ENCODE measurements around the gene ABHD12B. TPM values are rescaled to one million over a fixed set of nuclear protein-coding genes. Genes with fewer than 3 reads are reported as not detected.

The ABHD12B gene
- total and polyA plus RNA-seq, 9 of the 15 experiments (the other 6 are each of a cell fraction or from before 2014, with no cell fraction given), result not detected

- Histone ChIP-seq H3K36me3 (ENCODE audit: control insufficient read depth, insufficient read depth, low read length) (no peaks in the 10 kb centered on the region), H3K79me2 (ENCODE audit: control insufficient read depth, insufficient read depth, low read length) (no peaks in the 10 kb centered on the region), H3K9ac (ENCODE audit: insufficient read depth in 1 of 2, low read depth in 2 of 2, low read length in 2 of 2) (peak overlapping the region in 1 of 2 experiments; percentile 91; a peak in 3 of 4 replicates), H3K4me3 (peak overlapping the region; percentile 58), H2AFZ (ENCODE audit: low read depth, low read length) (peak overlapping the region; percentile 77), H4K20me1 (replicated peaks; ENCODE audit: control insufficient read depth, insufficient read depth, low read length) (peaks cover 5% of the 10 kb centered on the region; the same call in 1 of the 2 replicates), H3K4me1 (replicated peaks in 1 of 2; ENCODE audit: control insufficient read depth in 2 of 2, insufficient read depth in 2 of 2, low read length in 2 of 2) (peaks cover 0 to 19% of the 10 kb centered on the region in 2 experiments; a peak in 3 of 5 replicates), H3K9me3 (replicated peaks; ENCODE audit: control insufficient read depth, insufficient read depth, low read depth, low read length) (no peaks in the 10 kb centered on the region), H3K9me1 (ENCODE audit: control insufficient read depth, insufficient read depth, low read length) (no peaks in the 10 kb centered on the region), H3K4me2 (ENCODE audit: insufficient read depth, low read length) (peak overlapping the region; percentile 52; the same call in 1 of the 2 replicates), H3K27ac (ENCODE audit: extremely low read depth, low read depth, low read length) (no peak overlapping the region), H3K27me3 (ENCODE audit: control insufficient read depth in 2 of 2, insufficient read depth in 2 of 2, low read length in 2 of 2) (peaks cover 7 to 18% of the 10 kb centered on the region in 2 experiments; a peak in 3 of 5 replicates)
- no TSS peak for BruUV-seq (replicated peaks)
- peak; percentile 17 for ATAC-seq
- peak; percentile 37 for TF ChIP-seq EGR1 (conservative IDR thresholded peaks at IDR 0.05)
- 0 out of 4 replicates have a peak, but pooled peaks have one; percentile 58 to 66 for TF ChIP-seq UBTF (IDR thresholded peaks at IDR 0.05; ENCODE audit: borderline replicate concordance in 1 of 2, low read depth in 2 of 2, low read length in 2 of 2)
- peak; percentile 21; the same call in 1 of the 2 replicates for TF ChIP-seq CXXC5 (CRISPR knock-in tag; IDR thresholded peaks at IDR 0.05)
- no peak for TF ChIP-seq BRD4 (IDR thresholded peaks at IDR 0.05)
- peak; percentile 31 for TF ChIP-seq RBBP5 (IDR thresholded peaks at IDR 0.05; ENCODE audit: borderline replicate concordance, insufficient read depth, low read length, poor library complexity, severe bottlenecking)
- 0 out of 2 replicates have a peak, but pooled peaks have one; percentile 38 for TF ChIP-seq GTF2E2 (tag; IDR thresholded peaks at IDR 0.05)
- no peak for TF ChIP-seq POLR2AphosphoS5 (IDR thresholded peaks at IDR 0.05; ENCODE audit: control insufficient read depth, insufficient read depth, low read depth, low read length)
- no peak for TF ChIP-seq THAP12 (CRISPR knock-in tag; IDR thresholded peaks at IDR 0.05)
- in situ Hi-C loops (cut with MboI), result no loop called here
- ChIA-PET POLR2A (no interaction called here), CTCF (ENCODE audit: low intra/inter-chr PET ratio) (no interaction called here)
- intact Hi-C loops (cut with micrococcal nuclease), result no loop called here
- no peak for FAIRE-seq
- 3% methylated on average over 42 of the region's 93 CpGs for WGBS (ENCODE audit: insufficient coverage, low coverage, missing lambda C conversion rate)
- DNase-seq (ENCODE audit: extremely low read depth in 1 of 4, low spot score in 3 of 4), result peak; percentile 24 to 61 (median 48)
These were observed 41.6 kb upstream of the ABHD12B start for GRCh38 chr14:50830044-50830931.
